Esophagus (tissue), 2 donors: Measurements from ENCODE around the gene FNBP1. TPM values are rescaled to one million over a fixed set of nuclear protein-coding genes. Genes with fewer than 3 reads are reported as not detected.
"Not testable (repeated sequence)": the region's sequence is repeated elsewhere in the genome, so short reads cannot be mapped to it uniquely, and the experiment has no call there.

Source experiments
- H3K27ac ChIP-seq, 2 donors: one replicate each; pipeline ENCODE4 v1.5.1; 2013; ENCODE audit warnings: low read depth in 2 of 2, mild to moderate bottlenecking in 2 of 2, inconsistent platforms in 1 of 2, low read length in 1 of 2, moderate library complexity in 1 of 2
- H3K27me3 ChIP-seq, 2 donors: one replicate each; pipeline ENCODE4 v1.6.1; 2013; ENCODE audit warnings: low read length in 2 of 2, control low read depth in 1 of 2, mild to moderate bottlenecking in 1 of 2; ENCODE audit not compliant: insufficient read depth in 2 of 2, control insufficient read depth in 1 of 2
- H3K36me3 ChIP-seq, 2 donors: one replicate each; pipeline ENCODE4 v1.6.1; 2013; ENCODE audit warnings: low read length in 1 of 2; ENCODE audit not compliant: control insufficient read depth in 2 of 2, insufficient read depth in 2 of 2
- H3K4me1 ChIP-seq, 2 donors: one replicate each; pipeline ENCODE4 v1.6.1; 2013; ENCODE audit warnings: low read length in 1 of 2; ENCODE audit not compliant: control insufficient read depth in 2 of 2, insufficient read depth in 2 of 2
- H3K4me3 ChIP-seq, 2 donors: one replicate each; pipeline ENCODE4 v1.5.1; 2013; ENCODE audit warnings: low read length in 2 of 2, mild to moderate bottlenecking in 2 of 2, low read depth in 1 of 2, moderate library complexity in 1 of 2
- H3K9me3 ChIP-seq, 2 donors: one replicate each; pipeline ENCODE4 v1.6.1; 2013; ENCODE audit warnings: mild to moderate bottlenecking in 2 of 2, low read depth in 1 of 2, low read length in 1 of 2, moderate library complexity in 1 of 2; ENCODE audit not compliant: control insufficient read depth in 2 of 2, insufficient read depth in 1 of 2
- WGBS, 2 donors: extraction: QIAGEN DNeasy Blood & Tissue Kit; methylation state at CpG; one replicate each; pipeline ENCODE4 v1.1.7; 2013; 5-methylcytosine and 5-hydroxymethylcytosine counted together
- polyA plus RNA-seq, 2 donors: library from polyadenylated mRNA; stranded (reverse); fragments of 200-250 nt; gene quantifications; one replicate each; pipeline ENCODE4 v1.2.3, GENCODE V29; 2013
- donor health status: healthy with polysubstance abuse.
- donor health status: Bipolar disorder and iron deficiency.

Gene FNBP1
- polyA plus RNA-seq, 2 donors, result 16.1 to 19.1 TPM

DNA sequence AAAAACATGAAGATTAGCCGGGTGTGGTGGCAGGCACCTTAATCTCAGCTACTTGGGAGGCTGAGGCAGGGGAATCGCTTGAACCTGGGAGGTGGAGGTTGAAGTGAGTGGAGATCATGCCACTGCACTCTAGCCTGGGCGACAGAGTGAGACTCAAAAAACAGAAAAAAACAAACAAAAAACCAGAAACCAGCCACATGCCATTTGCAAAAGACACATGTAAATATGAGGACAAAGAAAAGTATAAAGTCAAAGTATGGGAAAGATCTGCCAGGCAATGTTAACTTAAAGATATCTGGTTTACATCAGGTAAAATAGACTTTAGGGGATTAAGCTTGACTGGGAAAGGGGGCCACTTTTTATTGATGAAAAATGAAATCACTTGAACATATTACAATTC lies 90.7 kb downstream of the FNBP1 start:
- Histone ChIP-seq H3K4me3 (no peak overlapping the region), H3K4me1 (no peaks in the 10 kb centered on the region), H3K36me3 (peaks cover 0 to 6% of the 10 kb centered on the region in 2 donors), H3K9me3 (no peaks in the 10 kb centered on the region), H3K27ac (no peak overlapping the region), H3K27me3 (no peaks in the 10 kb centered on the region)
- WGBS, 2 donors, result 97% methylated on average over 3 of the region's 3 CpGs

DNA sequence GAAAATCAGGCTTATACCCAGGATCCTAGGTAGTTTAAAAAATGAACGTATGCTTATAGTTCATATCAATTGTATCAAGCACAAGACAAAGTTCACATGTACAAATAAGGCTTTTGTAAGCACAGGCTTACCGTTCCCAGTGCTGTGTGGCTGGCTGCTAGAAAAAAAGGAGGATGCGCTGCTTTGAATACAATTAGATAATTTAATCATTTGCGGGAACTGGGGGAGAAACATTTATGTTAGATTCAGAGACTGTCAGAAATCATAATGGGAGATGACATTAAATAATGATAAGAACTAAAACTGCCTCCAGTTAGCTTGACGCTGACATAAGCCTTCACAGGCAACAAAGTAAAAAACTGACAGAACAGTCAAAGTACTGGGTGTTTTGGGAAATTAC lies 93.2 kb downstream of the FNBP1 start:
- Histone ChIP-seq H3K36me3 (peaks cover 0 to 3% of the 10 kb centered on the region in 2 donors), H3K27me3 (no peaks in the 10 kb centered on the region), H3K4me1 (no peaks in the 10 kb centered on the region), H3K4me3 (no peak overlapping the region), H3K9me3 (no peaks in the 10 kb centered on the region), H3K27ac (no peak overlapping the region)
- WGBS, 2 donors, result 66 to 79% methylated on average over 5 of the region's 5 CpGs

DNA sequence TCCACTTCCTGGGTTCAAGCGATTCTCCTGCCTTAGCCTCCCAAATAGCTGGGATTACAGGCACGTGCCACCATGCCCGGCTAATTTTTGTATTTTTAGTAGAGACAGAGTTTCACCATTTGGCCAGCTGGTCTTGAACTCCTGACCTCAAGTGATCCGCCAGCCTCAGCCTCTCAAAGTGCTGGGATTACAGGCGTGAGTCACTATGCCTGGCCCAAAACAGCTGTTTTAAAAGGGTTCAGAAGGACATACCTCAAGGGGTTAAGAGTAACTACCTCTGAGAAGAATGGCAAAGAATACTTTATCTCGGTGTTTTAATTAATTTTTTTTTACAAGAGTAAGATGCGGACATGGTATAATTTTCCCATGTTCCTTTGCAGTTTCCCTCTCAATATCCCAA lies 94.4 kb downstream of the FNBP1 start:
- not testable (repeated sequence) for H3K9me3 ChIP-seq, H3K27me3 ChIP-seq, H3K36me3 ChIP-seq, H3K4me1 ChIP-seq, H3K4me3 ChIP-seq
- H3K27ac ChIP-seq, result peak overlapping the region in 1 of 2 donors; percentile 20
- WGBS, 2 donors, result 66 to 70% methylated on average over 7 of the region's 7 CpGs

DNA sequence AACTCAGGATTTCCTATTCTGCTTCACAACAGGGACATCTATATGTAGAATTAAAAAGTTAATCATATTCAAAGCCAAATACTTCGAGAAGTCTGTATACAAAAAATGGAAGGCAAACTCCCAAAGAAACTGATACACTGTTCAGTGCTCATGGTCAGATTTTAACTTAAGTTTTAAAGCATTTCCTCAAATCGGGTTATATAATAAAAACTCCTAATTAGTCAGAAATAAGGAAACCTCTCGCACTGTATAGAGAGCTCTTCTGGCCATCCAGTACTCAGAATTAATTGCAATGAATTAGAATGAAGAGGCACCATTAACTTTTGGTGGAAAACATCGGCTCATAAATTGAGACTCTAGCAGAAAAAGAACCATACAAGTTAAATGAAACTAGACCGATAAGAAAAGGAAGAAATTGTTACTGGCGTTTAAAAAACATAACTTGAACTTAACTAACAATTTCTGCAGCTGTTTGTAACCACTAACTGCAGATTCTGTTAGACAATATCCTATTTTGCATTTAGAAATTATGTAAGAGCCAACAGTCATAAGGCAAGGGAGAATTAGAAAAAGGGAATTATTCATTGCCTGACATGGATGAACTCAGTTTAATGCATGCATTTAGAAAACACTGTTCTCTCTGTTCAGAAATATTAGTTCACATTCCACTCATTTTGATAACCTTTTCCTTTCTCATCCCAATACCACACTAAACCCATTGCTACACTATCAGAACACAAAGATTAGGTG lies 96.6 kb downstream of the FNBP1 start:
- Histone ChIP-seq H3K4me3 (no peak overlapping the region), H3K27ac (no peak overlapping the region), H3K36me3 (no peaks in the 10 kb centered on the region), H3K27me3 (no peaks in the 10 kb centered on the region), H3K4me1 (no peaks in the 10 kb centered on the region), H3K9me3 (no peaks in the 10 kb centered on the region)
- 73 to 76% methylated on average over 6 of the region's 6 CpGs for WGBS, 2 donors

DNA sequence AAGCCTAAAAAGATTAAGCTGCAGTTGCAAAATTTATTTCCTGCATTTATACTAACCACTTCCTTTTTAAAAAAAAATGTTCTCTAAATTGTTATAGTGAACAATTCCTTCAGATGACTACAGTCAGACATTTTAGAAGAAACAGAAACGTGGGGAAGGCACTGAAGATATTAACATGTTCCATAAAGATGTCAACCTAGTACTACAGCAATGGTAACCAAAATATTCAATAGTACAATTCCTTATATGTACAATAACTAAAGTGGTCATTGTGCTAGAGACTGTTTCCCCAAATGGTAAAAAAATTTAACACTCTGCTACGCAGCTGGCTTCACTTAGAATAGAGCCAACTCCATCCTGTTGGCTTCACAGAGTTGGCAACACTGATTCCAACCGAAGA lies 97.7 kb downstream of the FNBP1 start:
- H3K27me3 ChIP-seq, result no peaks in the 10 kb centered on the region
- H3K9me3 ChIP-seq, result no peaks in the 10 kb centered on the region
- no peaks in the 10 kb centered on the region for H3K4me1 ChIP-seq
- 42 to 53% methylated on average over 3 of the region's 3 CpGs for WGBS, 2 donors
- no peaks in the 10 kb centered on the region for H3K36me3 ChIP-seq
- no peak overlapping the region for H3K4me3 ChIP-seq
- no peak overlapping the region for H3K27ac ChIP-seq

DNA sequence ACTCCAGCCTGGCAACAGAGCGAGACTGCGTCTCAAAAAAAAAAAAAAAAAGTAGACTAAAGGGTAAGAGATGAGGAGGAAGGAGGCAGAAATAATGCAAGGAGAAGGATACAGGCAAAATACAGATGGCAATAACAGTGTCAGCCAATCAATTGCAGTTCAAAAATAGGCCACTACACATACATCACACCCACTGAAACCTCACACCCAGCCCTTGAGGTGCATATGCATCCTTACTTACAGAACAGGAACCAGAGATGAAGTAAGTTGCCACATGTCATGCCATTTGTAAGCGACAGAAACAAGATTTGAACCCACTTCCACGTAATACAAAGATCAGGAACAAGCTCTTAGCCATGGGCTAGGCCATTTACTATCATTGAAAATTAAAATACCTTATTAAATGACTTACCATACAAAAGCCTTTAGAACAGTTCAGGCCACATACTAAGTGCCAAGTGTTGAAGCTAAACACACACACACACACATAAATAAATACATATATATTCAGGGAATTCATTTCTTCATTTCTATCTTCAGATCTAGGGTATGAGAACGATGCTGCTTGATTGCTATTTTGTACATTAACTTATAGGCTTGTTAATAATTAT lies 98.4 kb downstream of the FNBP1 start:
- H3K36me3 ChIP-seq, result no peaks in the 10 kb centered on the region
- peak overlapping the region; percentile 57 to 61 for H3K27ac ChIP-seq
- H3K4me1 ChIP-seq, result no peaks in the 10 kb centered on the region
- no peaks in the 10 kb centered on the region for H3K9me3 ChIP-seq
- H3K4me3 ChIP-seq, result no peak overlapping the region
- 76 to 81% methylated on average over 5 of the region's 5 CpGs for WGBS, 2 donors
- no peaks in the 10 kb centered on the region for H3K27me3 ChIP-seq

DNA sequence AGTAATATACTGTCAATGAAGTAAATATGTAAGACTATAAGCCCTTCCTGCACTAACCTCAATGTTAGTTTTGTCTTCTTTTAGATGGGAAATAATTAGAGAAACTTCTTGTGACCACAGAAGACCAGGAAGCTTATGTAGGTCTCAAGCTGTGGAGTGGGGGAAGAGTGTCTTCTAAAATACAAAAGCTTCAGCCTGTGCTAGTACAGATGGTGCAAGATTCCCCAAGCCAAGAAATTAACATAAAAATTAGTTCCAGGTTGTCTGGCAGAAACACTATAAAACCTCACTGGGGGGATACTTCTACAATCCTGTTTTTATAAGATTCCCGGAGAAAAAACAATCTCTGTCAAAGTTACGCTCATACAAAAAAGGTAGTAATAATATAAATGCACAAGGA lies 103.6 kb downstream of the FNBP1 start:
- 88 to 90% methylated on average over 2 of the region's 2 CpGs for WGBS, 2 donors

DNA sequence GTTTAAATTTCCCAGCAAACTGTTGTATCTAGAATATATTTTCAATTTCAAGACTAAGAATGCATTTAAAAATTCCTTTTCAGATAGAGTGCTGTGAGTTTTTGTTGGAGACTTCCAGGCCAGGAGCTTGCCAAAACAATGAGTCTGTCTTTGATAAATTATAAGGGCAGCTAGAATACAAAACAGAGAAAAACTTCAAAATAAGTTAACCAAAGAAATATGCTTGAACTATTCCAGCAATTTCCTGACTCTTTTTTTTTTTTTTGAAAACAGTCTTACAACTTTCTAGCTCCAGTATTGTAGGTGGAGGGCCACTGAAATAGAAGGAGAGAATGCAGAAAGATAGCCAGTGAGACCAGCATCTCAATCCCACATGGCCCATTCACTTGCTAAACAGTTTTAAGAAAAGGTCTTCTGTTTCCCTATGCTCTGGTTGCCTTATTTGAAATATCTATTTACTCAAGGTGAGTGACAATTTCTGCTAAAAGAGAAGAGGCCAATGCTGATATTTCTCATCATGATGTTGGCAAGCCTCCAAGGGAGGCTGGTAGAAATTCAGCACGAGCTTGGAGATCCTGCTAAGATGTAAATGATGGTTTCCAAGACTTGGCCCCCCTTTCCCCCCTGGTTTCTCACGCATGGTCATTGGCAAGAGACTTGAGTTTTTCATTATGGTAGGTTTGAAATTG lies 104.6 kb downstream of the FNBP1 start:
- Histone ChIP-seq H3K9me3 (no peaks in the 10 kb centered on the region), H3K4me3 (no peak overlapping the region), H3K36me3 (no peaks in the 10 kb centered on the region), H3K4me1 (no peaks in the 10 kb centered on the region), H3K27ac (peak overlapping the region in 1 of 2 donors; percentile 47), H3K27me3 (no peaks in the 10 kb centered on the region)
- WGBS, 2 donors, result 48 to 54% methylated on average over 2 of the region's 2 CpGs

More for the DNA sequence above, 103.6 kb downstream of the FNBP1 start:
- H3K27me3 ChIP-seq, result no peaks in the 10 kb centered on the region
- H3K27ac ChIP-seq, result no peak overlapping the region
- H3K4me3 ChIP-seq, result no peak overlapping the region
- no peaks in the 10 kb centered on the region for H3K9me3 ChIP-seq
- H3K4me1 ChIP-seq, result no peaks in the 10 kb centered on the region
- H3K36me3 ChIP-seq, result no peaks in the 10 kb centered on the region

DNA sequence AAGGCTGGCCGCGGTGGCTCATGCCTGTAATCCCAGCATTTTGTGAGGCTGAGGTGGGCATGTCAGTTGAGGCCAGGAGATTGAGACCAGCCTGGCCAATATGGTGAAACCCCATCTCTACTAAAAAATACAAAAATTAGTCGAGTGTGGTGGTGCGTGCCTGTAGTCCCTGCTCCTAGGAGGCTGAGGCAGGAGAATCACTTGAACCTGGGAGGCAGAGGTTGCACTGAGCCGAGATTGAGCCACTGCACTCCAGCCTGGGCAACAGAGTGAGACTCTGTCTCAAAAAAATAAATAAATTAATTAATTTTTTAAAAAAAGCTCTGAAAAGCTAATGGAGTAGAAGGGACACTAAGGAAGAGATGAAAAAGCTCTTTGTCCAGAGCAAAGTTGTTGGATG lies 105.1 kb downstream of the FNBP1 start:
- not testable (repeated sequence) for H3K36me3 ChIP-seq, H3K27ac ChIP-seq, H3K4me3 ChIP-seq, H3K27me3 ChIP-seq, H3K9me3 ChIP-seq, H3K4me1 ChIP-seq
- 92% methylated on average over 5 of the region's 5 CpGs for WGBS, 2 donors
